ENCODE data around the gene CRYBG3. TPM values are rescaled to one million over a fixed set of nuclear protein-coding genes. Genes with fewer than 3 reads are reported as not detected.

Gene CRYBG3
- total RNA-seq, 1 donor from 2014 or later, result 13.5 TPM

- no peak for TF ChIP-seq CTCF (conservative IDR thresholded peaks at IDR 0.05)
- H3K9me3 Mint-ChIP-seq, result no peaks in the 10 kb centered on the region
- H3K27ac Mint-ChIP-seq, result peak overlapping the region; percentile 96
- H3K36me3 Mint-ChIP-seq, result peaks cover 15% of the 10 kb centered on the region
- peaks cover 34% of the 10 kb centered on the region for H3K4me1 Mint-ChIP-seq (ENCODE audit: unreplicated experiment)
- peaks cover 4% of the 10 kb centered on the region for H3K27me3 Mint-ChIP-seq
- no peak for DNase-seq (ENCODE audit: extremely low spot score, unreplicated experiment)
- peak overlapping the region; percentile 96 for H3K4me3 Mint-ChIP-seq
These were observed 149.3 kb downstream of the CRYBG3 start for GRCh38 chr3:97970956-97971620.

- TF ChIP-seq CTCF (conservative IDR thresholded peaks at IDR 0.05), result no peak
- H3K9me3 Mint-ChIP-seq, result no peaks in the 10 kb centered on the region
- DNase-seq (ENCODE audit: extremely low spot score, unreplicated experiment), result peak; percentile 76
- H3K4me3 Mint-ChIP-seq, result peak within 1 kb of the TSS; percentile 96
- peaks cover 4% of the 10 kb centered on the region for H3K27me3 Mint-ChIP-seq
- peaks cover 34% of the 10 kb centered on the region for H3K4me1 Mint-ChIP-seq (ENCODE audit: unreplicated experiment)
- H3K27ac Mint-ChIP-seq, result peak within 1 kb of the TSS; percentile 96
- H3K36me3 Mint-ChIP-seq, result peaks cover 11% of the 10 kb centered on the region
These were observed 150.1 kb downstream of the CRYBG3 start, which contains the start of gene RIOX2 for GRCh38 chr3:97971679-97972567. TSS of gene RIOX2 (minus strand) at chr3:97972431. CDS start at chr3:97967593, 4,838 bp downstream.

- DNase-seq (ENCODE audit: extremely low spot score, unreplicated experiment), result no peak
- no peak for TF ChIP-seq CTCF (conservative IDR thresholded peaks at IDR 0.05)
- Mint-ChIP-seq H3K4me1 (ENCODE audit: unreplicated experiment) (peaks cover 34% of the 10 kb centered on the region), H3K9me3 (no peaks in the 10 kb centered on the region), H3K27me3 (peaks cover 4% of the 10 kb centered on the region), H3K27ac (peak overlapping the region; percentile 22), H3K36me3 (peaks cover 8% of the 10 kb centered on the region), H3K4me3 (peak overlapping the region; percentile 66)
These were observed 151.2 kb downstream of the CRYBG3 start for GRCh38 chr3:97972976-97973375.

GRCh38 chr3:97974996-97975395 lies 153.2 kb downstream of the CRYBG3 start:
- H3K4me3 Mint-ChIP-seq, result peak overlapping the region; percentile 29
- H3K4me1 Mint-ChIP-seq (ENCODE audit: unreplicated experiment), result peaks cover 24% of the 10 kb centered on the region
- H3K9me3 Mint-ChIP-seq, result no peaks in the 10 kb centered on the region
- DNase-seq (ENCODE audit: extremely low spot score, unreplicated experiment), result no peak
- peaks cover 4% of the 10 kb centered on the region for H3K27me3 Mint-ChIP-seq
- H3K36me3 Mint-ChIP-seq, result peaks cover 3% of the 10 kb centered on the region
- no peak overlapping the region for H3K27ac Mint-ChIP-seq
- TF ChIP-seq CTCF (conservative IDR thresholded peaks at IDR 0.05), result no peak

- no peak for TF ChIP-seq CTCF (conservative IDR thresholded peaks at IDR 0.05)
- DNase-seq (ENCODE audit: extremely low spot score, unreplicated experiment), result no peak
- Mint-ChIP-seq H3K36me3 (no peaks in the 10 kb centered on the region), H3K27me3 (peaks cover 4% of the 10 kb centered on the region), H3K4me1 (ENCODE audit: unreplicated experiment) (peaks cover 19% of the 10 kb centered on the region), H3K9me3 (no peaks in the 10 kb centered on the region), H3K4me3 (no peak overlapping the region), H3K27ac (no peak overlapping the region)
These were observed 153.7 kb downstream of the CRYBG3 start for GRCh38 chr3:97975466-97975865.
